Transverse colon (tissue), 4 donors: ENCODE measurements around the gene PTPRR. TPM values are rescaled to one million over a fixed set of nuclear protein-coding genes. Genes with fewer than 3 reads are reported as not detected.

Source experiments
- DNase-seq: peaks from one replicate; pipeline ENCODE4 v3.0.0-alpha.2; 2019
- H3K27ac ChIP-seq, 4 donors: fragments of 200-600 bp; sonication (generic); 2 replicates each; pipeline ENCODE4 v1.5.1; 2016 to 2018; ENCODE audit warnings: inconsistent platforms in 4 of 4
- H3K27me3 ChIP-seq: fragments of 200-600 bp; sonication (generic); 2 replicates; pipeline ENCODE4 v1.5.1; 2017; ENCODE audit warnings: inconsistent platforms
- H3K36me3 ChIP-seq, 4 donors: fragments of 200-600 bp; sonication (generic); 2 replicates each; pipeline ENCODE4 v1.5.1; 2017 to 2019; ENCODE audit warnings: inconsistent platforms in 4 of 4
- H3K4me1 ChIP-seq, 4 donors: fragments of 200-600 bp; sonication (generic); 2 replicates each; pipeline ENCODE4 v1.5.1; 2017 to 2020; ENCODE audit warnings: inconsistent platforms in 4 of 4
- H3K4me3 ChIP-seq, 4 donors: fragments of 200-600 bp; sonication (generic); 1 replicate in 1 of 4; 2 replicates in 3 of 4; pipeline versions ENCODE4 v1.5.1 to v1.6.1; 2017 to 2019; ENCODE audit warnings: inconsistent platforms in 4 of 4
- H3K9me3 ChIP-seq, 2 donors: fragments of 200-600 bp; sonication (generic); 2 replicates each; pipeline ENCODE4 v1.5.1; 2017 to 2019; ENCODE audit warnings: inconsistent platforms in 2 of 2
- CTCF ChIP-seq, 5 experiments: fragments of 200-600 bp in 3 of 5; fragments of 450-650 bp in 2 of 5; sonication (generic) in 3 of 5; IDR thresholded peaks; 1 replicate in 2 of 5; 2 replicates in 3 of 5; pipeline ENCODE4 v1.5.1; 2016 to 2017; ENCODE audit warnings: antibody characterized with exemption in 5 of 5, inconsistent platforms in 3 of 5, mild to moderate bottlenecking in 2 of 5, moderate library complexity in 1 of 5
- EP300 ChIP-seq: sonication (generic); formaldehyde crosslinking; IDR thresholded peaks from one replicate; pipeline ENCODE4 v1.6.1; 2017; ENCODE audit warnings: antibody characterized with exemption, low read depth
- POLR2A ChIP-seq: fragments of 450-650 bp; IDR thresholded peaks from one replicate; pipeline ENCODE4 v1.6.1; 2016; ENCODE audit warnings: antibody characterized with exemption, mild to moderate bottlenecking, moderate library complexity
- POLR2AphosphoS5 ChIP-seq, 3 donors: sonication (generic); formaldehyde crosslinking; IDR thresholded peaks; one replicate each; pipeline ENCODE4 v1.6.1; 2016; ENCODE audit warnings: antibody characterized with exemption in 3 of 3
- WGBS, 2 donors: methylation state at CpG; one replicate each; pipeline ENCODE4 v1.1.5; 2018; ENCODE audit warnings: low coverage in 1 of 2; 5-methylcytosine and 5-hydroxymethylcytosine counted together
- in situ Hi-C, 4 donors: fragments of 200-750 bp; cut with MboI; loops; one replicate each; pipeline versions ENCODE4 v1.15.0 to v1.15.1; 2017; ENCODE audit warnings: low sequenced_read_pairs in 3 of 4, low pct_ligation_motif_present in 1 of 4, low pct_unique_long_range_greater_than_20kb in 1 of 4
- intact Hi-C: fragments of 100-400 bp; cut with DNase I; formaldehyde crosslinking; loops from one replicate; pipeline ENCODE4 v1.15.1; 2023; ENCODE audit warnings: low total_unique reads
- total RNA-seq, 4 donors: library from RNA; depleted of rRNA; stranded (reverse); fragments of >200 nt; gene quantifications; one replicate each; pipeline ENCODE4 v1.1.0, GENCODE V29; 2016

PTPRR gene
- total RNA-seq, 4 donors from 2014 or later: 13.2 to 50.9 (median 31.4) TPM; not detected in 1

GRCh38 chr12:70657616-70658286 is 262.8 kb downstream of the PTPRR start:
- H3K36me3 ChIP-seq: no peaks in the 10 kb centered on the region
- in situ Hi-C loops: no loop called here
- H3K27ac ChIP-seq: no peak overlapping the region
- no peak for DNase-seq
- TF ChIP-seq POLR2A (no peak), POLR2AphosphoS5 (IDR thresholded peaks at IDR 0.05) (no peak), CTCF (IDR thresholded peaks at IDR 0.05) (no peak), EP300 (no peak)
- H3K27me3 ChIP-seq: no peaks in the 10 kb centered on the region
- H3K9me3 ChIP-seq: no peaks in the 10 kb centered on the region
- H3K4me3 ChIP-seq: no peak overlapping the region
- intact Hi-C loops: no loop called here
- H3K4me1 ChIP-seq: no peaks in the 10 kb centered on the region
- WGBS, 2 donors: 71 to 79% methylated on average over 4 of the region's 4 CpGs

- WGBS, 2 donors: 100% methylated on average over 1 of the region's 1 CpG; no CpG with 5 or more reads in 1 of the 2 donors
- Histone ChIP-seq H3K4me1 (no peaks in the 10 kb centered on the region), H3K36me3 (no peaks in the 10 kb centered on the region), H3K27me3 (no peaks in the 10 kb centered on the region), H3K4me3 (no peak overlapping the region), H3K27ac (no peak overlapping the region), H3K9me3 (no peaks in the 10 kb centered on the region)
- intact Hi-C loops: no loop called here
- in situ Hi-C loops: no loop called here
- no peak for TF ChIP-seq POLR2AphosphoS5 (IDR thresholded peaks at IDR 0.05)
- no peak for TF ChIP-seq EP300
- no peak for TF ChIP-seq CTCF (IDR thresholded peaks at IDR 0.05)
- no peak for TF ChIP-seq POLR2A
- DNase-seq: no peak
Measured at GRCh38 chr12:70652451-70652850, 268.1 kb downstream of the PTPRR start.

- no peaks in the 10 kb centered on the region for H3K9me3 ChIP-seq
- H3K4me1 ChIP-seq: peaks cover 0 to 11% (median 8%) of the 10 kb centered on the region in 4 donors
- in situ Hi-C loops (no loop called here), intact Hi-C loops (no loop called here)
- no peaks in the 10 kb centered on the region for H3K36me3 ChIP-seq
- no peak for TF ChIP-seq EP300
- TF ChIP-seq POLR2AphosphoS5 (IDR thresholded peaks at IDR 0.05): no peak
- TF ChIP-seq POLR2A: no peak
- no peak for TF ChIP-seq CTCF (IDR thresholded peaks at IDR 0.05)
- WGBS, 2 donors: 37 to 73% methylated on average over 2 of the region's 2 CpGs
- no peaks in the 10 kb centered on the region for H3K27me3 ChIP-seq
- H3K27ac ChIP-seq: no peak overlapping the region
- no peak for DNase-seq
- no peak overlapping the region for H3K4me3 ChIP-seq
Measured at GRCh38 chr12:70648831-70649230, 271.7 kb downstream of the PTPRR start.

- TF ChIP-seq POLR2AphosphoS5 (IDR thresholded peaks at IDR 0.05) (no peak), CTCF (IDR thresholded peaks at IDR 0.05) (no peak), EP300 (no peak), POLR2A (no peak)
- Histone ChIP-seq H3K9me3 (no peaks in the 10 kb centered on the region), H3K4me3 (no peak overlapping the region), H3K36me3 (no peaks in the 10 kb centered on the region), H3K27me3 (no peaks in the 10 kb centered on the region), H3K27ac (no peak overlapping the region), H3K4me1 (peaks cover 0 to 11% (median 8%) of the 10 kb centered on the region in 4 donors)
- intact Hi-C loops (no loop called here), in situ Hi-C loops (no loop called here)
- DNase-seq: no peak
- WGBS, 2 donors: 86 to 89% methylated on average over 2 of the region's 2 CpGs
Measured at GRCh38 chr12:70648191-70648590, 272.3 kb downstream of the PTPRR start.
